CD4-positive, alpha-beta T cell treated with Interleukin-10 for 1 hour (primary cell): ENCODE measurements around the gene ATG2A.
A peak's percentile ranks its signal among the peaks of the same experiment; 100 is the strongest.

Experiments used
- DNase-seq: peaks from one replicate; pipeline ENCODE4 v3.0.0-alpha.2; 2020

Gene ATG2A

GRCh38 chr11:64923944-64924909, 7.2 kb upstream of the ATG2A start, which contains the start of gene PPP2R5B:
Gene PPP2R5B (plus strand): TSS chr11:64924689. CDS start chr11:64925735, 1,046 bp downstream.
- DNase-seq = peak; percentile 92

GRCh38 chr11:64923151-64923661, 6.2 kb upstream of the ATG2A start:
- no peak for DNase-seq

GRCh38 chr11:64921384-64921783, 4.4 kb upstream of the ATG2A start:
- DNase-seq = no peak

GRCh38 chr11:64920124-64920523, 3.1 kb upstream of the ATG2A start:
- no peak for DNase-seq

- DNase-seq = no peak
Measured at GRCh38 chr11:64919627-64920026, 2.6 kb upstream of the ATG2A start.

- no peak for DNase-seq
Measured at GRCh38 chr11:64918017-64918416, 1.0 kb upstream of the ATG2A start.

GRCh38 chr11:64917663-64917995, 620 bp upstream of the ATG2A start:
- DNase-seq = no peak

GRCh38 chr11:64916040-64916774, 802 bp downstream of the ATG2A start:
- DNase-seq = peak; percentile 67

GRCh38 chr11:64915376-64915887, 1.6 kb downstream of the ATG2A start:
- no peak for DNase-seq

- no peak for DNase-seq
Measured at GRCh38 chr11:64914123-64914522, 2.9 kb downstream of the ATG2A start.

GRCh38 chr11:64913171-64913727, 3.8 kb downstream of the ATG2A start:
- DNase-seq = no peak

GRCh38 chr11:64911689-64912088, 5.3 kb downstream of the ATG2A start:
- no peak for DNase-seq

- no peak for DNase-seq
Measured at GRCh38 chr11:64911142-64911541, 5.9 kb downstream of the ATG2A start.

GRCh38 chr11:64910451-64911093, 6.4 kb downstream of the ATG2A start:
- no peak for DNase-seq

GRCh38 chr11:64909653-64910343, 7.2 kb downstream of the ATG2A start:
- DNase-seq = no peak

- DNase-seq = no peak
Measured at GRCh38 chr11:64908766-64909165, 8.2 kb downstream of the ATG2A start.

GRCh38 chr11:64906314-64906635, 10.7 kb downstream of the ATG2A start:
- DNase-seq = no peak

- DNase-seq = no peak
Measured at GRCh38 chr11:64905516-64906313, 11.3 kb downstream of the ATG2A start.

GRCh38 chr11:64903291-64903833, 13.6 kb downstream of the ATG2A start:
- DNase-seq = no peak

GRCh38 chr11:64902102-64902900, 14.7 kb downstream of the ATG2A start:
- DNase-seq = no peak
